SK-N-MC (cell line): ENCODE results near the gene HDLBP.

Experiments used
- DNase-seq: peaks from one replicate; pipeline ENCODE4 v3.0.0-alpha.2; 2011; ENCODE audit warnings: low read depth, low spot score
- H3K27ac ChIP-seq: fragments of 200-600 bp; sonication (generic); 2 replicates; pipeline ENCODE4 v1.5.1; 2016; ENCODE audit warnings: mixed run types
- H3K36me3 ChIP-seq: fragments of 200-600 bp; sonication (generic); 2 replicates; pipeline ENCODE4 v1.6.1; 2017; ENCODE audit warnings: antibody characterized with exemption, low read length, mixed read lengths; ENCODE audit not compliant: insufficient read depth
- H3K4me3 ChIP-seq: fragments of 200-600 bp; sonication (generic); 2 replicates; pipeline ENCODE4 v1.5.1; 2016
- H3K9ac ChIP-seq: fragments of 200-600 bp; sonication (generic); 2 replicates; pipeline ENCODE4 v1.8.0; 2017; ENCODE audit warnings: mixed run types, mixed read lengths; ENCODE audit not compliant: insufficient read length
- H3K9me3 ChIP-seq: fragments of 200-600 bp; sonication (generic); 2 replicates; pipeline ENCODE4 v1.6.1; 2017; ENCODE audit warnings: low read depth, mild to moderate bottlenecking, antibody characterized with exemption, low read length, moderate library complexity, mixed read lengths
- EZH2 ChIP-seq: fragments of 200-600 bp; sonication (generic); IDR thresholded peaks from one replicate; pipeline ENCODE4 v1.6.1; 2017; ENCODE audit warnings: antibody characterized with exemption
- FOXP2 ChIP-seq: optimal IDR thresholded peaks from 2 replicates; pipeline ENCODE3; 2011; ENCODE audit warnings: mild to moderate bottlenecking, moderate library complexity; ENCODE audit not compliant: insufficient read depth; ENCODE audit errors: extremely low read length, control extremely low read depth
- POLR2AphosphoS5 ChIP-seq: IDR thresholded peaks from 2 replicates; pipeline ENCODE4 v1.6.1; 2012; ENCODE audit warnings: mild to moderate bottlenecking, low read depth, low read length, borderline replicate concordance

The HDLBP gene

GRCh38 chr2:241223211-241224017, 92.1 kb downstream of the HDLBP start:
- DNase-seq = no peak
- no peak overlapping the region for H3K4me3 ChIP-seq
- H3K9ac ChIP-seq = no peak overlapping the region
- no peaks in the 10 kb centered on the region; the same call in 1 of the 2 replicates for H3K9me3 ChIP-seq
- no peak overlapping the region for H3K27ac ChIP-seq
- TF ChIP-seq EZH2 (no peak), POLR2AphosphoS5 (no peak), FOXP2 (no peak)
- H3K36me3 ChIP-seq = peaks cover 21% of the 10 kb centered on the region; the same call in 1 of the 2 replicates

- Histone ChIP-seq H3K4me3 (no peak overlapping the region), H3K36me3 (no peaks in the 10 kb centered on the region; the same call in 1 of the 2 replicates), H3K9ac (no peak overlapping the region), H3K27ac (no peak overlapping the region), H3K9me3 (no peaks in the 10 kb centered on the region; the same call in 1 of the 2 replicates)
- TF ChIP-seq EZH2 (no peak), FOXP2 (no peak), POLR2AphosphoS5 (no peak)
- DNase-seq = no peak
Measured at GRCh38 chr2:241219856-241220356, 95.6 kb downstream of the HDLBP start.

GRCh38 chr2:241219030-241219382, 96.5 kb downstream of the HDLBP start:
- Histone ChIP-seq H3K27ac (no peak overlapping the region), H3K36me3 (no peaks in the 10 kb centered on the region), H3K4me3 (peak overlapping the region; percentile 82), H3K9me3 (no peaks in the 10 kb centered on the region; the same call in 1 of the 2 replicates), H3K9ac (peak overlapping the region; percentile 65)
- DNase-seq = no peak
- TF ChIP-seq POLR2AphosphoS5 (no peak), FOXP2 (no peak)

GRCh38 chr2:241218131-241219029, 97.1 kb downstream of the HDLBP start:
- Histone ChIP-seq H3K27ac (no peak overlapping the region), H3K9ac (peak overlapping the region; percentile 65)

GRCh38 chr2:241217320-241218031, 98.0 kb downstream of the HDLBP start:
- Histone ChIP-seq H3K4me3 (no peak overlapping the region), H3K36me3 (no peaks in the 10 kb centered on the region), H3K27ac (no peak overlapping the region), H3K9me3 (no peaks in the 10 kb centered on the region; the same call in 1 of the 2 replicates), H3K9ac (no peak overlapping the region)
- no peak for DNase-seq
- TF ChIP-seq FOXP2 (no peak), EZH2 (no peak), POLR2AphosphoS5 (no peak)

More at GRCh38 chr2:241218131-241219029, 97.1 kb downstream of the HDLBP start:
- Histone ChIP-seq H3K4me3 (peak overlapping the region; percentile 82), H3K9me3 (no peaks in the 10 kb centered on the region; the same call in 1 of the 2 replicates), H3K36me3 (no peaks in the 10 kb centered on the region)
- no peak for DNase-seq
- TF ChIP-seq EZH2 (no peak), POLR2AphosphoS5 (no peak), FOXP2 (no peak)

- no peak overlapping the region for H3K27ac ChIP-seq
Measured at GRCh38 chr2:241216211-241216761, 99.2 kb downstream of the HDLBP start.

GRCh38 chr2:241215421-241215820, 100.1 kb downstream of the HDLBP start:
- no peak for DNase-seq
- H3K9ac ChIP-seq = no peak overlapping the region
- no peak overlapping the region for H3K4me3 ChIP-seq
- no peak overlapping the region for H3K27ac ChIP-seq
- TF ChIP-seq POLR2AphosphoS5 = no peak
- no peak for TF ChIP-seq FOXP2
- no peak for TF ChIP-seq EZH2
- no peaks in the 10 kb centered on the region for H3K36me3 ChIP-seq
- no peaks in the 10 kb centered on the region; the same call in 1 of the 2 replicates for H3K9me3 ChIP-seq

More at GRCh38 chr2:241216211-241216761, 99.2 kb downstream of the HDLBP start:
- Histone ChIP-seq H3K9ac (no peak overlapping the region), H3K36me3 (no peaks in the 10 kb centered on the region), H3K9me3 (no peaks in the 10 kb centered on the region; the same call in 1 of the 2 replicates), H3K4me3 (no peak overlapping the region)
- DNase-seq = no peak
- TF ChIP-seq FOXP2 (no peak), POLR2AphosphoS5 (no peak), EZH2 (no peak)

- no peaks in the 10 kb centered on the region; the same call in 1 of the 2 replicates for H3K9me3 ChIP-seq
- no peak overlapping the region for H3K27ac ChIP-seq
- DNase-seq = no peak
- no peak overlapping the region for H3K9ac ChIP-seq
- no peaks in the 10 kb centered on the region for H3K36me3 ChIP-seq
- TF ChIP-seq EZH2 = no peak
- TF ChIP-seq POLR2AphosphoS5 = no peak
- TF ChIP-seq FOXP2 = no peak
- H3K4me3 ChIP-seq = no peak overlapping the region
Measured at GRCh38 chr2:241214766-241215165, 100.7 kb downstream of the HDLBP start.
